Astrocyte of the spinal cord (primary cell): ENCODE results near the gene FGF11.
A peak's percentile ranks its signal among the peaks of the same experiment; 100 is the strongest.

Experiments
- DNase-seq: peaks from one replicate; pipeline ENCODE4 v3.0.0; 2011; ENCODE audit warnings: low read depth, low spot score
- H3K4me3 ChIP-seq: 2 replicates; pipeline ENCODE4 v1.5.1; 2011; ENCODE audit warnings: low read depth, mild to moderate bottlenecking, low read length, moderate library complexity
- in situ Hi-C: cut with HindIII; loops from 2 replicates; pipeline ENCODE4 v1.10.0; 2017; ENCODE audit warnings: low sequenced_read_pairs
- TF ChIP-seq, protein P1 (sequence below): IDR thresholded peaks from 2 replicates; pipeline ENCODE4 v1.5.1; 2012; ENCODE audit warnings: low read depth, mild to moderate bottlenecking, low read length, inconsistent platforms

FGF11 gene

DNA sequence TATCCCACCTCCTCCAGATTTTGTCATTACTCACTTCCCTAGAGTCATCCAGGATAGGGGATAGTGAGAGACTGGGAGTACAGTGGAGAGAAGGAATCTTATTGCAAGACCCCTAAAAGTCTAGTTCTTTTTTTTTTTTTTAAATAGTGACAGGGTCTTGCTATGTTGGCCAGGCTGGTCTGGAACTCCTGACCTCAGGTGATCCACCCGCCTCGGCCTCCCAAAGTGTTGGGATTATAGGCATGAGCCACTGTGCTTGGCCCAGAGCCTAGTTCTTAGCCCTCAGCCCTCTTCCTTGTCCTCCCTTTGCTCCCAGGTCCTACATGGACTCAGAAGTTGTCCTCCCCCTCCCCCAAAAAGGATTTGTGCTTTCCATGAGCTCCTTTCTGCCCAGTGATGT is 2.8 kb downstream of the FGF11 start:
- no peak overlapping the region for H3K4me3 ChIP-seq
- in situ Hi-C loops = no loop called here
- DNase-seq = no peak
- TF ChIP-seq, protein P1, sequence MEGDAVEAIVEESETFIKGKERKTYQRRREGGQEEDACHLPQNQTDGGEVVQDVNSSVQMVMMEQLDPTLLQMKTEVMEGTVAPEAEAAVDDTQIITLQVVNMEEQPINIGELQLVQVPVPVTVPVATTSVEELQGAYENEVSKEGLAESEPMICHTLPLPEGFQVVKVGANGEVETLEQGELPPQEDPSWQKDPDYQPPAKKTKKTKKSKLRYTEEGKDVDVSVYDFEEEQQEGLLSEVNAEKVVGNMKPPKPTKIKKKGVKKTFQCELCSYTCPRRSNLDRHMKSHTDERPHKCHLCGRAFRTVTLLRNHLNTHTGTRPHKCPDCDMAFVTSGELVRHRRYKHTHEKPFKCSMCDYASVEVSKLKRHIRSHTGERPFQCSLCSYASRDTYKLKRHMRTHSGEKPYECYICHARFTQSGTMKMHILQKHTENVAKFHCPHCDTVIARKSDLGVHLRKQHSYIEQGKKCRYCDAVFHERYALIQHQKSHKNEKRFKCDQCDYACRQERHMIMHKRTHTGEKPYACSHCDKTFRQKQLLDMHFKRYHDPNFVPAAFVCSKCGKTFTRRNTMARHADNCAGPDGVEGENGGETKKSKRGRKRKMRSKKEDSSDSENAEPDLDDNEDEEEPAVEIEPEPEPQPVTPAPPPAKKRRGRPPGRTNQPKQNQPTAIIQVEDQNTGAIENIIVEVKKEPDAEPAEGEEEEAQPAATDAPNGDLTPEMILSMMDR = no peak

DNA sequence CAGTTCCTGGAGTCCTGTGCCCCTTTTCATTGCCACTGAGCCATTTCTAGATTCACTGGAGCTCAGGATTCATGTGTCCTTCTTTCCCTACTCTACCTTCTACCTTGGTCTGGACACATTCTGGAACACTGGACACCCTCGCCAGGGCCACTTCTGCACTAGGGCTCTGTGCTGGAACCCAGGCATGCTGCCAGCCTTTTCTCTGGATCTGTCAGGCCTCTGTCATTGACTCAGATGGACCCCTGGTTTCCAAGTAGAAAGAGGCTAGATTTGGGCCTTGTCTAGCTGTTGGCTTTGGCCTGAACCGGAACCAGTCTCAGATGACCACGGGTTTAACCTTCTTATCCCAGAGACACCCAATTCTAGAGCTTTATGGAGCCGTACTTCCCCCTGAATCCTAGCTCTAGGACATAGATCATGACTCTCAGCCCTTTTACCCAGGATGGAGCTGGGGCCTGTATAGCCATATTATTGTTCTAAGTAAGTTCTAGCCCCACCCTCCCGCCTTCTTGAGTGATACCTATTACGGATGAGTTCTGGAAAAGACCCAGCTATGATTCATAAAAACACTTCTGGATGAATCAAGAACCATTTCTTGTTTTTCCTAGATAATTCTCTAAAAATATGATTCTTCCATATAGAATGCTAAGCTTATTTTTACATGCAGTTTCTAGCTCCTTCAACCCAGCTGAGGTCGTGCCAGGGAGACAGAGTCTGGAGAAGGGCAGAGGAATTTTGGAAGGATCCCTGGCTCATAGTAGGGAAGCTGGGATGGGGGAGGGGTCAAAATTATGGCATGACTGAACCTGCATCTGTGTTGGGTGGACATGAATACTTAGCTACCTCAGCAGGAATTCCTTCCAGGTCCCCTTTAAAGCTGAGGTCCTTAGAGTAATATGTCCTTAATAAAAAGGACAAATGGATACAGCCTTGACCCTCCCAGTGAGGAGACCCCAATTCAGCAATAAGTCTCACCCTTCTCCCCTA is 4.5 kb downstream of the FGF11 start:
- TF ChIP-seq, protein P1 = no peak
- H3K4me3 ChIP-seq = no peak overlapping the region
- in situ Hi-C loops = no loop called here
- peak; percentile 47 for DNase-seq

DNA sequence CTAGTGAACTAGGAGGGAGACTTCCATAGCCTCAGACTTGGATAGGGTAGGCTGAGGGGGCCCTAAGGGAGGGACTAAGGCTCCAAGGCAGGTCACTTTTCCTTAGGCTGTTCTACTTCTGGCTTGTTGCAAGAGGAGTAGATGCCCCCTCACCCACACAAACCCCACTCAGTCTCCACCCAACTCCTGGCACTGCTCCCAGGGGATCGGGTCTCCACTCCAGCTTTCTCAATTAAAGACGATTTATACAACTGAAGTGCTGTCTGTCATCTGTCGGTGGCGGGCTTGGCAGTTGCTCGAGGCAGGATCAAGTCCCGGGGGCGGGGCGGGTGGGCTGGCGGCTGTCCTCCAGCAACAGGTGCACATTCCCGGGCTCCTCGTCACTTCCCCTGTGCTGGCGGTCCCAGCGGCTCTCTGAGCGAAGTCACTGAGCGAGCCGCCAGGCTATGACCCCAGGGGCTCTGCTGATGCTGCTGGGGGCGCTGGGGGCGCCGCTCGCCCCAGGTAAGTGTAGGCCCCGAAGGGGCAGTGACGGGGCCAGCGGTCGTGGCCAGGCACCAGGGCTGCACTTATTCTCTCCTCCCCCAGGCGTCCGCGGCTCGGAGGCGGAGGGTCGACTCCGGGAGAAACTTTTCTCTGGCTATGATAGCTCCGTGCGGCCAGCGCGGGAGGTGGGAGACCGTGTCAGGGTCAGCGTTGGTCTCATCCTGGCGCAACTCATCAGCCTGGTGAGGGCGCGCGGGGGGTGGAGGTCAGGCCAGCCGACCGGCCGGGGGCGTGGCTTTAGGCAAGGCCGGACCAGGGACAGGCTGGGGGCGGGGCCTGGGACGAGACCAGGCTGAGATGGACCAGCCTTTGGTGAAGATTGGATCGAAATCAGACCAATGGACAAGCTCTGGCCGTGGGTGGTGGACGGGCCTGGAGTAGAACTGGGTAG is 5.6 kb downstream of the FGF11 start, which contains the start of gene CHRNB1:
Gene CHRNB1, plus strand, starts transcription at position 380 of the 937 bp plus-strand sequence. Its CDS starts 67 bp downstream, at position 447.
- peak; percentile 10 for DNase-seq
- peak within 1 kb of the TSS; percentile 29 for H3K4me3 ChIP-seq
- TF ChIP-seq, protein P1 = no peak
- in situ Hi-C loops = no loop called here

DNA sequence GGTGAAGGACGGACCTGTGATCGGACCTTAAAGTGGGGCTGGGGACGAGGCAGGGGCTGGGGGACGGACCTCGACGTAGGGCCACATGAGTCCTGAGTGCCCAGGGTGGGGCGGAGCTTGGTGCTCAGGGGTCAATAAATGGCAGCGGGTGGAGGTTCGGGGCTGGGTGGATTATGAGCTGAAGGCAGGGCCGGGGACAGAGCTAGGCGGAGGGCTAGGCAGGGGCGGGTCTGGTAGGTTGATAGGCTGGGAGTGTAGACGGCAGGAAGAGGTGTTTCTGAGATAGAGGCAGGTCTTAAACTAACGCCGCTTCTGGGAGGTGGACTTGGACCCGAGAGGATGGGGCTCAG is 6.3 kb downstream of the FGF11 start:
- no peak for DNase-seq
- in situ Hi-C loops = no loop called here
- TF ChIP-seq, protein P1 = no peak
- peak overlapping the region; percentile 29 for H3K4me3 ChIP-seq

DNA sequence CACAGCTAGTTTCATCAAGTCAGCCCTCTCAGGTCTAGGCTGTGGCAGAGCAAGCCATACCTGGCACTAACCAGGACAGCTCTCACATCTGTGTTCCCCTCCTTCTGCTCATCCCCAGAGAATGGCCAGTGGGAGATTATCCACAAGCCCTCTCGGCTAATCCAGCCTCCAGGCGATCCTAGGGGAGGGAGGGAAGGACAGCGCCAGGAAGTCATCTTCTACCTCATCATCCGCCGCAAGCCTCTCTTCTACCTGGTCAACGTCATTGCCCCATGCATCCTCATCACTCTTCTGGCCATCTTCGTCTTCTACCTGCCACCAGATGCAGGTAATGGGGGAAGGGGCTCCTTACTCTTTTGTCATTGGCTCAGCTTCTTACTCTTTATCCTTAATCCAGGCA is 9.1 kb downstream of the FGF11 start:
- TF ChIP-seq, protein P1 = no peak
- H3K4me3 ChIP-seq = no peak overlapping the region
- in situ Hi-C loops = no loop called here
- DNase-seq = no peak

DNA sequence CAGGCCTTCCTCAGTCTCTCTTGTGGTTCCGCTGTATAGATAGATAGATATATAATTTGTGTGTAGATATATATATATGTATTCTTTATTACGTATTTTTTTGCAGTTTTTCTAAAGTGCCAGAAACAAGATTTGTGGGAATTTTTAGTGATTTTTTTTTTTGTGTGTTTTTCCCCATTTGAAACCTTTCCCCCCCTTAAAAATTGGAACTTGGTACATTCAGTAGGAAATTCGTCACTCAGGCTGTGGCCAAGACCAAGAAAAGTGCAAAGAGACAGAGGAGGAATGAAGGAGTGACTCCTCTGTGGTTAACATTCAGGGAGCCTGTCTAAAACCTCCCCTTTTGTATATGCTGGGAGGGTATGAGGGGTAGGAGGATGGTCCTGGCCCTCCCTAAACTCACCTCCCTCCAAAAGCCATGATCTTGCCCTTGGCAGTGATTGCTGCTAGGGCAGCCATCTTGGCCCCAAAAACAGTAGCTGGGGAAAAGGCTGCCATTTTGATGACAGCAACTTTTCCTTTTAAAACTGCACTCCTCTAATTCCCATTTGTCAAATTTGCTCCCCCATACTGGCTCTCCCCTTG is 20.7 kb downstream of the FGF11 start:
- TF ChIP-seq, protein P1 = no peak
- no peak for DNase-seq
- in situ Hi-C loops = no loop called here
- no peak overlapping the region for H3K4me3 ChIP-seq
